HEK293 (cell line): ENCODE measurements around the gene ERAP2.
A peak's percentile ranks its signal among the peaks of the same experiment; 100 is the strongest.

Source experiments
- BCL11A ChIP-seq: fragments of 450-650 bp; formaldehyde crosslinking; IDR thresholded peaks from 2 replicates; pipeline ENCODE4 v1.5.1; 2016; ENCODE audit warnings: low read depth, missing biosample characterization, missing genetic modification characterization
- GFI1B ChIP-seq: fragments of 450-650 bp; formaldehyde crosslinking; IDR thresholded peaks from 2 replicates; pipeline ENCODE4 v1.5.1; 2016; ENCODE audit warnings: missing biosample characterization, missing genetic modification characterization
- HOXD13 ChIP-seq: sonication (generic); formaldehyde crosslinking; IDR thresholded peaks from 2 replicates; pipeline ENCODE4 v1.8.0; 2022; ENCODE audit warnings: missing genetic modification reagents, borderline replicate concordance
- RBAK ChIP-seq: fragments of 450-650 bp; formaldehyde crosslinking; IDR thresholded peaks from 2 replicates; pipeline ENCODE4 v1.5.1; 2016; ENCODE audit warnings: missing biosample characterization, missing genetic modification characterization
- TCF7L2 ChIP-seq: IDR thresholded peaks from 2 replicates; pipeline ENCODE4 v1.6.1; 2011; ENCODE audit warnings: low read depth, mild to moderate bottlenecking, inconsistent platforms, low read length, moderate library complexity, borderline replicate concordance
- ZEB2 ChIP-seq: fragments of 450-650 bp; formaldehyde crosslinking; IDR thresholded peaks from 2 replicates; pipeline ENCODE4 v1.5.1; 2016; ENCODE audit warnings: missing biosample characterization, missing genetic modification characterization
- ZNF157 ChIP-seq: fragments of 450-650 bp; formaldehyde crosslinking; IDR thresholded peaks from 2 replicates; pipeline ENCODE4 v1.5.1; 2016; ENCODE audit warnings: missing biosample characterization, missing genetic modification characterization
- ZNF169 ChIP-seq: fragments of 450-650 bp; formaldehyde crosslinking; IDR thresholded peaks from 2 replicates; pipeline ENCODE4 v1.5.1; 2016; ENCODE audit warnings: missing biosample characterization, missing genetic modification characterization
- ZNF2 ChIP-seq: fragments of 450-650 bp; formaldehyde crosslinking; IDR thresholded peaks from 2 replicates; pipeline ENCODE4 v1.5.1; 2016; ENCODE audit warnings: missing biosample characterization, missing genetic modification characterization
- ZNF311 ChIP-seq: fragments of 450-650 bp; formaldehyde crosslinking; IDR thresholded peaks from 2 replicates; pipeline ENCODE4 v1.5.1; 2017; ENCODE audit warnings: missing biosample characterization, missing genetic modification characterization, borderline replicate concordance
- ZNF354C ChIP-seq: fragments of 450-650 bp; formaldehyde crosslinking; IDR thresholded peaks from 2 replicates; pipeline ENCODE4 v1.5.1; 2016; ENCODE audit warnings: missing biosample characterization, missing genetic modification characterization, low read depth, borderline replicate concordance
- ZNF394 ChIP-seq: fragments of 450-650 bp; formaldehyde crosslinking; IDR thresholded peaks from 2 replicates; pipeline ENCODE4 v1.5.1; 2016; ENCODE audit warnings: missing biosample characterization, missing genetic modification characterization, mild to moderate bottlenecking, moderate library complexity, borderline replicate concordance
- ZNF426 ChIP-seq: fragments of 450-650 bp; formaldehyde crosslinking; IDR thresholded peaks from 2 replicates; pipeline ENCODE4 v1.5.1; 2017; ENCODE audit warnings: missing biosample characterization, missing genetic modification characterization, mild to moderate bottlenecking, inconsistent platforms, moderate library complexity
- ZNF48 ChIP-seq: fragments of 450-650 bp; formaldehyde crosslinking; IDR thresholded peaks from 2 replicates; pipeline ENCODE4 v1.5.1; 2016; ENCODE audit warnings: missing biosample characterization, missing genetic modification characterization
- ZNF501 ChIP-seq: fragments of 450-650 bp; formaldehyde crosslinking; IDR thresholded peaks from 2 replicates; pipeline ENCODE4 v1.5.1; 2016; ENCODE audit warnings: missing biosample characterization, missing genetic modification characterization
- ZNF530 ChIP-seq: fragments of 450-650 bp; formaldehyde crosslinking; IDR thresholded peaks from 2 replicates; pipeline ENCODE4 v1.5.1; 2016; ENCODE audit warnings: low read depth, missing biosample characterization, missing genetic modification characterization
- ZNF585B ChIP-seq: fragments of 450-650 bp; formaldehyde crosslinking; IDR thresholded peaks from 2 replicates; pipeline ENCODE4 v1.5.1; 2016; ENCODE audit warnings: missing biosample characterization, missing genetic modification characterization
- ZNF610 ChIP-seq: fragments of 450-650 bp; formaldehyde crosslinking; IDR thresholded peaks from 2 replicates; pipeline ENCODE4 v1.5.1; 2016; ENCODE audit warnings: missing biosample characterization, missing genetic modification characterization, borderline replicate concordance
- ZNF621 ChIP-seq: fragments of 450-650 bp; formaldehyde crosslinking; IDR thresholded peaks from 2 replicates; pipeline ENCODE4 v1.5.1; 2017; ENCODE audit warnings: missing biosample characterization, missing genetic modification characterization
- ZNF707 ChIP-seq: fragments of 450-650 bp; formaldehyde crosslinking; IDR thresholded peaks from 2 replicates; pipeline ENCODE4 v1.5.1; 2016; ENCODE audit warnings: missing biosample characterization, missing genetic modification characterization
- ZNF830 ChIP-seq: fragments of 450-650 bp; IDR thresholded peaks from 2 replicates; pipeline ENCODE4 v1.5.0; 2018; ENCODE audit warnings: missing biosample characterization, missing genetic modification characterization, low read depth, mild to moderate bottlenecking, moderate library complexity
- TF ChIP-seq, protein P1 (sequence below): fragments of 450-650 bp; formaldehyde crosslinking; conservative IDR thresholded peaks from 2 replicates; pipeline ENCODE4 v1.5.1; 2016; ENCODE audit warnings: low read depth, missing biosample characterization, missing genetic modification characterization
- TF ChIP-seq, protein P2 (sequence below): fragments of 450-650 bp; formaldehyde crosslinking; IDR thresholded peaks from 2 replicates; pipeline ENCODE4 v1.5.1; 2016; ENCODE audit warnings: missing biosample characterization, missing genetic modification characterization
- TF ChIP-seq, protein P3 (sequence below): fragments of 450-650 bp; IDR thresholded peaks from 2 replicates; pipeline ENCODE4 v1.5.1; 2018; ENCODE audit warnings: missing biosample characterization, missing genetic modification characterization
- TF ChIP-seq, protein P4 (sequence below): fragments of 450-650 bp; formaldehyde crosslinking; IDR thresholded peaks from 2 replicates; pipeline ENCODE4 v1.5.1; 2016; ENCODE audit warnings: missing biosample characterization, missing genetic modification characterization
- TF ChIP-seq, protein P5 (sequence below): fragments of 450-650 bp; formaldehyde crosslinking; IDR thresholded peaks from 2 replicates; pipeline ENCODE4 v1.5.1; 2016; ENCODE audit warnings: missing biosample characterization, missing genetic modification characterization

Gene ERAP2

DNA sequence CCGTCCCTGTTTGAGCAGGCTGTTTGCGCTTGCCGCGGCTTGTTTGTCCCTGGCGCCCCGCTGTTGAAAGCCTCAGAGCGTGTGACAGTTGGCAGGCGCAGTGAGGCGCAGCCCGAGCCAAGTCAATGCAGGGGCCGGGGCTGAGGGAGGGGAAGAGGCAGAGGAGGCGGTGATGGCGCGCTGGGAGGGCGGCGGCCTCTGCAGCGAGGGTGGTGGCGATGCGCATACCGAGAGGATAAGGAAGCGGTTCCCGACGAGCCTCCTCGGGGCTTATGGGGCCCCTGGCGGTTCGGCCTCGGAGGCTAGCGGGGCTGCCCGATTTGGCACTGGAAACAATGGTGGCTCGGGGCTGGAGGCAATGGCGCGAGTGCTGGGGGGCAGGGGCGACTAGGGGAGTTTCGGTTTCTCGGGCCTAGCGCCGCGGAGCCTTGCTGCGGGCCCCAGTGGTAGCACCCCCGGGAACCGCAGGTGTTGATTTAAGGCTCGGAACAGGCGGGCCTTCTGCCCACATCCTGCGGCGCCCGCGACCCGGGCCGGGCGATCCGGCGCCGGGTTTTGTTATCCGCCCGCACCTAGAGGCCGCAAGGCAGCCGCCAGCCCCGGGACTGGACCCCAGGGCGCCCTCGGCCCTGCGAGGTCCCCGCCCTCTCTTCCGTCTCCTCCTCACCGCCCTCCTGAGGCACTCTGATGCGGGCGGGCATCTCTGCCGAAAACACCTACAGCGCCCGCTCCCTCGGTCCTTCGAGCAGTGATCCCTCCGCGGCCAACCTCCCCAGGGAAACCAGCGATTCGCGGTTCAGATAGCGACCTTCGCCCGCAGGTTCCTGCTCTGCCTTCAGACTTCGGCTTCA, 58.6 kb downstream of the ERAP2 start (continued):
- TF ChIP-seq, protein P1, sequence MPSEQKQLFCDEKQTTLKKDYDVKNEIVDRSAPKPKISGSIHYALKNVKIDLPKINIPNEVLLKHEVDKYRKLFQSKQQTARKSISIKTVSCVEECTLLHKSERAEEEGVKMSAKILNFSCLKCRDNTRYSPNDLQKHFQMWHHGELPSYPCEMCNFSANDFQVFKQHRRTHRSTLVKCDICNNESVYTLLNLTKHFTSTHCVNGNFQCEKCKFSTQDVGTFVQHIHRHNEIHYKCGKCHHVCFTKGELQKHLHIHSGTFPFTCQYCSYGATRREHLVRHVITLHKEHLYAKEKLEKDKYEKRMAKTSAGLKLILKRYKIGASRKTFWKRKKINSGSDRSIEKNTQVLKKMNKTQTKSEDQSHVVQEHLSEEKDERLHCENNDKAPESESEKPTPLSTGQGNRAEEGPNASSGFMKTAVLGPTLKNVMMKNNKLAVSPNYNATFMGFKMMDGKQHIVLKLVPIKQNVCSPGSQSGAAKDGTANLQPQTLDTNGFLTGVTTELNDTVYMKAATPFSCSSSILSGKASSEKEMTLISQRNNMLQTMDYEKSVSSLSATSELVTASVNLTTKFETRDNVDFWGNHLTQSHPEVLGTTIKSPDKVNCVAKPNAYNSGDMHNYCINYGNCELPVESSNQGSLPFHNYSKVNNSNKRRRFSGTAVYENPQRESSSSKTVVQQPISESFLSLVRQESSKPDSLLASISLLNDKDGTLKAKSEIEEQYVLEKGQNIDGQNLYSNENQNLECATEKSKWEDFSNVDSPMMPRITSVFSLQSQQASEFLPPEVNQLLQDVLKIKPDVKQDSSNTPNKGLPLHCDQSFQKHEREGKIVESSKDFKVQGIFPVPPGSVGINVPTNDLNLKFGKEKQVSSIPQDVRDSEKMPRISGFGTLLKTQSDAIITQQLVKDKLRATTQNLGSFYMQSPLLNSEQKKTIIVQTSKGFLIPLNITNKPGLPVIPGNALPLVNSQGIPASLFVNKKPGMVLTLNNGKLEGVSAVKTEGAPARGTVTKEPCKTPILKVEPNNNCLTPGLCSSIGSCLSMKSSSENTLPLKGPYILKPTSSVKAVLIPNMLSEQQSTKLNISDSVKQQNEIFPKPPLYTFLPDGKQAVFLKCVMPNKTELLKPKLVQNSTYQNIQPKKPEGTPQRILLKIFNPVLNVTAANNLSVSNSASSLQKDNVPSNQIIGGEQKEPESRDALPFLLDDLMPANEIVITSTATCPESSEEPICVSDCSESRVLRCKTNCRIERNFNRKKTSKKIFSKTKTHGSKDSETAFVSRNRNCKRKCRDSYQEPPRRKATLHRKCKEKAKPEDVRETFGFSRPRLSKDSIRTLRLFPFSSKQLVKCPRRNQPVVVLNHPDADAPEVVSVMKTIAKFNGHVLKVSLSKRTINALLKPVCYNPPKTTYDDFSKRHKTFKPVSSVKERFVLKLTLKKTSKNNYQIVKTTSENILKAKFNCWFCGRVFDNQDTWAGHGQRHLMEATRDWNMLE (tag by site-specific recombination) = peak; percentile 42; the same call in 1 of the 2 replicates
- TF ChIP-seq ZNF621 = no peak
- no peak for TF ChIP-seq ZNF169 (tag by site-specific recombination)
- no peak for TF ChIP-seq ZNF530 (tag by site-specific recombination)
- no peak for TF ChIP-seq ZNF426 (tag by site-specific recombination)
- no peak for TF ChIP-seq RBAK (tag by site-specific recombination)
- TF ChIP-seq, protein P2, sequence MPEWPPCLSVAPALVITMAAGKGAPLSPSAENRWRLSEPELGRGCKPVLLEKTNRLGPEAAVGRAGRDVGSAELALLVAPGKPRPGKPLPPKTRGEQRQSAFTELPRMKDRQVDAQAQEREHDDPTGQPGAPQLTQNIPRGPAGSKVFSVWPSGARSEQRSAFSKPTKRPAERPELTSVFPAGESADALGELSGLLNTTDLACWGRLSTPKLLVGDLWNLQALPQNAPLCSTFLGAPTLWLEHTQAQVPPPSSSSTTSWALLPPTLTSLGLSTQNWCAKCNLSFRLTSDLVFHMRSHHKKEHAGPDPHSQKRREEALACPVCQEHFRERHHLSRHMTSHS = no peak
- TF ChIP-seq TCF7L2 = no peak
- TF ChIP-seq, protein P3, sequence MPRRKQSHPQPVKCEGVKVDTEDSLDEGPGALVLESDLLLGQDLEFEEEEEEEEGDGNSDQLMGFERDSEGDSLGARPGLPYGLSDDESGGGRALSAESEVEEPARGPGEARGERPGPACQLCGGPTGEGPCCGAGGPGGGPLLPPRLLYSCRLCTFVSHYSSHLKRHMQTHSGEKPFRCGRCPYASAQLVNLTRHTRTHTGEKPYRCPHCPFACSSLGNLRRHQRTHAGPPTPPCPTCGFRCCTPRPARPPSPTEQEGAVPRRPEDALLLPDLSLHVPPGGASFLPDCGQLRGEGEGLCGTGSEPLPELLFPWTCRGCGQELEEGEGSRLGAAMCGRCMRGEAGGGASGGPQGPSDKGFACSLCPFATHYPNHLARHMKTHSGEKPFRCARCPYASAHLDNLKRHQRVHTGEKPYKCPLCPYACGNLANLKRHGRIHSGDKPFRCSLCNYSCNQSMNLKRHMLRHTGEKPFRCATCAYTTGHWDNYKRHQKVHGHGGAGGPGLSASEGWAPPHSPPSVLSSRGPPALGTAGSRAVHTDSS (tag by site-specific recombination) = peak; percentile 63; the same call in 1 of the 2 replicates
- TF ChIP-seq ZNF585B (tag by site-specific recombination) = no peak; the same call in 1 of the 2 replicates
- no peak for TF ChIP-seq ZNF354C (tag by site-specific recombination)
- no peak for TF ChIP-seq HOXD13 (CRISPR knock-in tag)
- no peak for TF ChIP-seq ZNF311
- TF ChIP-seq ZNF501 (tag by site-specific recombination) = peak; percentile 99
- no peak for TF ChIP-seq ZNF707 (tag by site-specific recombination)
- no peak for TF ChIP-seq ZNF830
- TF ChIP-seq ZEB2 (tag by site-specific recombination) = peak; percentile 100
- TF ChIP-seq ZNF610 (tag by site-specific recombination) = peak; percentile 69; the same call in 1 of the 2 replicates
- TF ChIP-seq, protein P4, sequence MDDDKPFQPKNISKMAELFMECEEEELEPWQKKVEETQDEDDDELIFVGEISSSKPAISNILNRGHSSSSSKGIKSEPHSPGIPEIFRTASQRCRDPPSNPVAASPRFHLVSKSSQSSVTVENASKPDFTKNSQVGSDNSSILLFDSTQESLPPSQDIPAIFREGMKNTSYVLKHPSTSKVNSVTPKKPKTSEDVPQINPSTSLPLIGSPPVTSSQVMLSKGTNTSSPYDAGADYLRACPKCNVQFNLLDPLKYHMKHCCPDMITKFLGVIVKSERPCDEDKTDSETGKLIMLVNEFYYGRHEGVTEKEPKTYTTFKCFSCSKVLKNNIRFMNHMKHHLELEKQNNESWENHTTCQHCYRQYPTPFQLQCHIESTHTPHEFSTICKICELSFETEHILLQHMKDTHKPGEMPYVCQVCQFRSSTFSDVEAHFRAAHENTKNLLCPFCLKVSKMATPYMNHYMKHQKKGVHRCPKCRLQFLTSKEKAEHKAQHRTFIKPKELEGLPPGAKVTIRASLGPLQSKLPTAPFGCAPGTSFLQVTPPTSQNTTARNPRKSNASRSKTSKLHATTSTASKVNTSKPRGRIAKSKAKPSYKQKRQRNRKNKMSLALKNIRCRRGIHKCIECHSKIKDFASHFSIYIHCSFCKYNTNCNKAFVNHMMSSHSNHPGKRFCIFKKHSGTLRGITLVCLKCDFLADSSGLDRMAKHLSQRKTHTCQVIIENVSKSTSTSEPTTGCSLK (tag by site-specific recombination) = no peak
- no peak for TF ChIP-seq ZNF48 (tag by site-specific recombination)
- peak; percentile 97 for TF ChIP-seq ZNF2 (tag by site-specific recombination)
- TF ChIP-seq, protein P5, sequence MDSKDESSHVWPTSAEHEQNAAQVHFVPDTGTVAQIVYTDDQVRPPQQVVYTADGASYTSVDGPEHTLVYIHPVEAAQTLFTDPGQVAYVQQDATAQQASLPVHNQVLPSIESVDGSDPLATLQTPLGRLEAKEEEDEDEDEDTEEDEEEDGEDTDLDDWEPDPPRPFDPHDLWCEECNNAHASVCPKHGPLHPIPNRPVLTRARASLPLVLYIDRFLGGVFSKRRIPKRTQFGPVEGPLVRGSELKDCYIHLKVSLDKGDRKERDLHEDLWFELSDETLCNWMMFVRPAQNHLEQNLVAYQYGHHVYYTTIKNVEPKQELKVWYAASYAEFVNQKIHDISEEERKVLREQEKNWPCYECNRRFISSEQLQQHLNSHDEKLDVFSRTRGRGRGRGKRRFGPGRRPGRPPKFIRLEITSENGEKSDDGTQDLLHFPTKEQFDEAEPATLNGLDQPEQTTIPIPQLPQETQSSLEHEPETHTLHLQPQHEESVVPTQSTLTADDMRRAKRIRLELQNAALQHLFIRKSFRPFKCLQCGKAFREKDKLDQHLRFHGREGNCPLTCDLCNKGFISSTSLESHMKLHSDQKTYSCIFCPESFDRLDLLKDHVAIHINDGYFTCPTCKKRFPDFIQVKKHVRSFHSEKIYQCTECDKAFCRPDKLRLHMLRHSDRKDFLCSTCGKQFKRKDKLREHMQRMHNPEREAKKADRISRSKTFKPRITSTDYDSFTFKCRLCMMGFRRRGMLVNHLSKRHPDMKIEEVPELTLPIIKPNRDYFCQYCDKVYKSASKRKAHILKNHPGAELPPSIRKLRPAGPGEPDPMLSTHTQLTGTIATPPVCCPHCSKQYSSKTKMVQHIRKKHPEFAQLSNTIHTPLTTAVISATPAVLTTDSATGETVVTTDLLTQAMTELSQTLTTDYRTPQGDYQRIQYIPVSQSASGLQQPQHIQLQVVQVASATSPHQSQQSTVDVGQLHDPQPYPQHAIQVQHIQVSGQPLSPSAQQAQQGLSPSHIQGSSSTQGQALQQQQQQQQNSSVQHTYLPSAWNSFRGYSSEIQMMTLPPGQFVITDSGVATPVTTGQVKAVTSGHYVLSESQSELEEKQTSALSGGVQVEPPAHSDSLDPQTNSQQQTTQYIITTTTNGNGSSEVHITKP (tag by site-specific recombination) = peak; percentile 97
- TF ChIP-seq BCL11A (tag by site-specific recombination) = peak; percentile 99
- TF ChIP-seq GFI1B (tag by site-specific recombination) = no peak; the same call in 1 of the 2 replicates
- TF ChIP-seq ZNF394 = peak; percentile 72; the same call in 1 of the 2 replicates
- TF ChIP-seq ZNF157 (tag by site-specific recombination) = no peak
